Gastroesophageal sphincter (tissue), 4 donors: ENCODE data around the gene LRBA. TPM values are rescaled to one million over a fixed set of nuclear protein-coding genes. Genes with fewer than 3 reads are reported as not detected.
A peak's percentile ranks its signal among the peaks of the same experiment; 100 is the strongest.

Source experiments
- ATAC-seq: fragments of 150-250 bp; one replicate; pipeline ENCODE4 v1.9.1; 2016; ENCODE audit warnings: mild to moderate bottlenecking, moderate library complexity
- H3K27ac ChIP-seq, 4 donors: fragments of 200-600 bp; sonication (generic) in 3 of 4; 1 replicate in 3 of 4; 2 replicates in 1 of 4; pipeline ENCODE4 v1.5.1; 2016 to 2019
- H3K27me3 ChIP-seq: fragments of 200-600 bp; sonication (generic); one replicate; pipeline ENCODE4 v1.5.1; 2019
- H3K36me3 ChIP-seq, 2 donors: fragments of 200-600 bp; sonication (generic); one replicate each; pipeline ENCODE4 v1.5.1; 2019; ENCODE audit warnings: control low read depth in 1 of 2
- H3K4me1 ChIP-seq, 3 donors: fragments of 200-600 bp; sonication (generic); 1 replicate in 2 of 3; 2 replicates in 1 of 3; pipeline ENCODE4 v1.5.1; 2016 to 2019; ENCODE audit warnings: control low read depth in 2 of 3
- H3K4me3 ChIP-seq, 2 donors: fragments of 200-600 bp; sonication (generic); one replicate each; pipeline ENCODE4 v1.5.1; 2019; ENCODE audit warnings: mild to moderate bottlenecking in 1 of 2, moderate library complexity in 1 of 2
- H3K9me3 ChIP-seq, 3 donors: fragments of 200-600 bp; sonication (generic); one replicate each; pipeline ENCODE4 v1.5.1; 2017 to 2019; ENCODE audit warnings: control low read depth in 2 of 3
- CTCF ChIP-seq, 4 experiments: fragments of 200-600 bp in 2 of 4; fragments of 450-650 bp in 2 of 4; sonication (generic) in 1 of 4; IDR thresholded peaks; one replicate each; pipeline ENCODE4 v1.5.1; 2017 to 2019; ENCODE audit warnings: antibody characterized with exemption in 4 of 4, mild to moderate bottlenecking in 2 of 4, moderate library complexity in 2 of 4
- EP300 ChIP-seq: sonication (generic); formaldehyde crosslinking; IDR thresholded peaks from one replicate; pipeline ENCODE4 v1.6.1; 2017; ENCODE audit warnings: antibody characterized with exemption, mild to moderate bottlenecking
- POLR2A ChIP-seq, 2 donors: fragments of 450-650 bp; IDR thresholded peaks; one replicate each; pipeline ENCODE4 v1.6.1; 2017; ENCODE audit warnings: antibody characterized with exemption in 2 of 2, mild to moderate bottlenecking in 2 of 2, moderate library complexity in 1 of 2
- POLR2AphosphoS5 ChIP-seq: sonication (generic); formaldehyde crosslinking; IDR thresholded peaks from one replicate; pipeline ENCODE4 v1.6.1; 2017; ENCODE audit warnings: antibody characterized with exemption
- WGBS, 2 donors: methylation state at CpG; one replicate each; pipeline ENCODE4 v1.1.5; 2018; ENCODE audit warnings: low coverage in 1 of 2; 5-methylcytosine and 5-hydroxymethylcytosine counted together
- total RNA-seq, 4 donors: library from RNA; depleted of rRNA; stranded (reverse); fragments of >200 nt; gene quantifications; one replicate each; pipeline ENCODE4 v1.1.0, GENCODE V29; 2016

LRBA gene
- total RNA-seq, 4 donors from 2014 or later: 18.4 to 35.0 (median 23.2) TPM

- WGBS, 2 donors: 100% methylated on average over 1 of the region's 1 CpG; no CpG with 5 or more reads in 1 of the 2 donors
- no peak for ATAC-seq
- peaks cover 0 to 18% of the 10 kb centered on the region in 2 donors for H3K36me3 ChIP-seq
Measured at GRCh38 chr4:150875367-150875766, 139.7 kb downstream of the LRBA start.

GRCh38 chr4:150874338-150875226 lies 140.5 kb downstream of the LRBA start:
- Histone ChIP-seq H3K9me3 (peaks cover 0 to 3% (median 0%) of the 10 kb centered on the region in 3 donors), H3K36me3 (peaks cover 0 to 14% of the 10 kb centered on the region in 2 donors), H3K4me3 (no peak overlapping the region), H3K4me1 (peaks cover 0 to 7% (median 0%) of the 10 kb centered on the region in 3 donors), H3K27ac (no peak overlapping the region), H3K27me3 (no peaks in the 10 kb centered on the region)
- ATAC-seq: no peak
- TF ChIP-seq EP300: no peak
- no peak for TF ChIP-seq POLR2A (IDR thresholded peaks at IDR 0.05)
- no peak for TF ChIP-seq CTCF (IDR thresholded peaks at IDR 0.05)
- TF ChIP-seq POLR2AphosphoS5: no peak
- no CpG with 5 or more reads among the region's 6 CpGs for WGBS, 2 donors

More at GRCh38 chr4:150875367-150875766, 139.7 kb downstream of the LRBA start:
- H3K27ac ChIP-seq: no peak overlapping the region
- H3K9me3 ChIP-seq: peaks cover 0 to 3% (median 0%) of the 10 kb centered on the region in 3 donors
- H3K27me3 ChIP-seq: no peaks in the 10 kb centered on the region
- H3K4me1 ChIP-seq: peaks cover 0 to 7% (median 0%) of the 10 kb centered on the region in 3 donors
- TF ChIP-seq POLR2AphosphoS5 (no peak), EP300 (no peak)
- no peak overlapping the region for H3K4me3 ChIP-seq

- Histone ChIP-seq H3K36me3 (peaks cover 0 to 30% of the 10 kb centered on the region in 2 donors), H3K4me1 (no peaks in the 10 kb centered on the region), H3K9me3 (no peaks in the 10 kb centered on the region), H3K27me3 (no peaks in the 10 kb centered on the region), H3K27ac (no peak overlapping the region), H3K4me3 (no peak overlapping the region)
- TF ChIP-seq CTCF (IDR thresholded peaks at IDR 0.05) (peak; percentile 33 to 72 (median 67)), POLR2AphosphoS5 (no peak)
- 10 to 13% methylated on average over 4 of the region's 4 CpGs for WGBS, 2 donors
- ATAC-seq: peak; percentile 57
Measured at GRCh38 chr4:150867148-150867547, 147.9 kb downstream of the LRBA start.

GRCh38 chr4:150863456-150863855 lies 151.6 kb downstream of the LRBA start:
- TF ChIP-seq EP300: no peak
- no peak for TF ChIP-seq CTCF (IDR thresholded peaks at IDR 0.05)
- no peak for TF ChIP-seq POLR2AphosphoS5
- TF ChIP-seq POLR2A (IDR thresholded peaks at IDR 0.05): no peak
- Histone ChIP-seq H3K4me1 (no peaks in the 10 kb centered on the region), H3K36me3 (peaks cover 0 to 6% of the 10 kb centered on the region in 2 donors), H3K4me3 (no peak overlapping the region), H3K27me3 (no peaks in the 10 kb centered on the region), H3K27ac (no peak overlapping the region), H3K9me3 (no peaks in the 10 kb centered on the region)
- 69 to 92% methylated on average over 4 to 7 of the region's 7 CpGs for WGBS, 2 donors
- no peak for ATAC-seq

- no peaks in the 10 kb centered on the region for H3K36me3 ChIP-seq
- H3K4me1 ChIP-seq: no peaks in the 10 kb centered on the region
- no peak for ATAC-seq
Measured at GRCh38 chr4:150862829-150863228, 152.3 kb downstream of the LRBA start.

More at GRCh38 chr4:150862829-150863228, 152.3 kb downstream of the LRBA start:
- H3K27ac ChIP-seq: no peak overlapping the region
- H3K4me3 ChIP-seq: no peak overlapping the region
- WGBS, 2 donors: 100% methylated on average over 1 to 2 of the region's 5 CpGs
- H3K27me3 ChIP-seq: no peaks in the 10 kb centered on the region
- TF ChIP-seq CTCF (IDR thresholded peaks at IDR 0.05): no peak
- TF ChIP-seq EP300: no peak
- no peaks in the 10 kb centered on the region for H3K9me3 ChIP-seq
